ENCODE data around the gene PTK7. TPM values are rescaled to one million over a fixed set of nuclear protein-coding genes. Genes with fewer than 3 reads are reported as not detected.
A peak's percentile ranks its signal among the peaks of the same experiment; 100 is the strongest.

PTK7 gene
- total RNA-seq (100 to 1,000 TPM in 1 of 2 donors, 10 to 100 TPM in 1; 90.8 to 173 TPM), polyA plus RNA-seq (10 to 100 TPM; 37.4 to 77.6 TPM)
- long read RNA-seq, donor 1, full-length matches to known transcripts, result 49 of 127 reads
- long read RNA-seq, donor 1, partial matches to known transcripts, result 78 of 127 reads
- long read RNA-seq, donor 1, other reads (novel, unspliced or antisense), result 0 of 127 reads
- long read RNA-seq, donor 2, full-length matches to known transcripts, result 11 of 38 reads
- long read RNA-seq, donor 2, partial matches to known transcripts, result 27 of 38 reads
- long read RNA-seq, donor 2, other reads (novel, unspliced or antisense), result 0 of 38 reads
- long read RNA-seq, donor 3, full-length matches to known transcripts, result 10 of 67 reads
- long read RNA-seq, donor 3, partial matches to known transcripts, result 57 of 67 reads
- long read RNA-seq, donor 3, other reads (novel, unspliced or antisense), result 0 of 67 reads
- long read RNA-seq, donor 4, transcript PTK7-212 (2 exons, 902 nt), result major isoform, 6 of 76 reads
- long read RNA-seq, donor 4, partial matches to known transcripts, result 65 of 76 reads
- long read RNA-seq, donor 4, other reads (novel, unspliced or antisense), result 0 of 76 reads
- long read RNA-seq, donor 5, full-length matches to known transcripts, result 21 of 69 reads
- long read RNA-seq, donor 5, partial matches to known transcripts, result 48 of 69 reads
- long read RNA-seq, donor 5, other reads (novel, unspliced or antisense), result 0 of 69 reads

DNA sequence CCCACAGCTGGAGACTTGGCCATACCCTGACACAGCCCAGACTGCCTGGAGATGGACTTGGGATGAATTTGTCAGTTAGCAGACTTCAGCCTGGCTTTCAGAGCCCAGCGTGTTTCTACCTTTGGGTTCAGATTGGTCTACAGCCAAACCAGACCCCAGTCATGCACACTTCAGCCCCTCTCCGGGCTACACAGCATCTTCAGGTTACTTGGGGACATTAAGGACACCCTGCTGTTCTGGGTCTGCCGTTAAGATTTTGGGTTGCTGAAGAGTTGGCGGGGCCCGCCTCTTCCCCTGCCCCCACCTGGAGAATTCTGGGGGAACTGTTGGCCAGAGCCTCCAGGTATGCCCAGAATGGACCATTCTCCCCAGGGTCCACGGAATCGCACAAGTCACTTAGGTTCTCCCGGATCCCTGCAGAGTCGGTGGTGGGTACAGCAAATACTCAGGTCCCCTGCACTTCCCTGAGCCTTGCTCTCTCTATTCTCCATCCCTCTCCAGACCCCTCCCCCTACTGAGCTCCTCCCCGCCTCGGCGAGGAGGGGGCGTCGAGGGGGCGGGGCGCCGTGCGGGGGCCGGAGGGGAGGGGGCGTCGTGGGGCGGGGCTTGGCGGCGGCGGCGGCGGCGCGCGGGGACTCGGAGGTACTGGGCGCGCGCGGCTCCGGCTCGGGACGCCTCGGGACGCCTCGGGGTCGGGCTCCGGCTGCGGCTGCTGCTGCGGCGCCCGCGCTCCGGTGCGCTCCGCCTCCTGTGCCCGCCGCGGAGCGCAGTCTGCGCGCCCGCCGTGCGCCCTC, at the start of gene PTK7:
PTK7 (plus strand) TSS at position 645 of the 794 bp plus-strand sequence. CDS start 175 bp downstream, outside the sequence.
- H3K27ac ChIP-seq (ENCODE audit: low read depth in 1 of 2, low read length in 1 of 2), result peak within 1 kb of the TSS in 1 of 2 donors; percentile 78

DNA sequence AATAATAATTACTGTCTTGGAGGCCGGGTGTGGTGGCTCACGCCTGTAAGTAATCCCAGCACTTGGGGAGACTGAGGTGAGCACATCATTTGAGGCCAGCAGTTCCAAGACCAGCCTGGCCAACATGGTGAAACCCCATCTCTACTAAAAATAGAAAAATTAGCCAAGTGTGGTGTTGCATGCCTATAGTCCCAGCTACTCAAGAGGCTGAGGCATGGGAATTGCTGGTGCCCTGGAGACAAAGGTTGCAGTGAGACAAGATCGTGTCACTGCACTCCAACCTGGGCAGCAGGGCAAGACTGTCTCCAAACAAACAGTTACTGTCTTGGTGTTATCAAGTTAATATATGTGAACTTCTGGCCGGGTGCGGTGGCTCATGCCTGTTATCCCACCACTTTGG, 49.7 kb upstream of the PTK7 start:
- H3K27me3 ChIP-seq (ENCODE audit: control insufficient read depth in 3 of 3, insufficient read depth in 3 of 3, low read length in 2 of 3), result no peaks in the 10 kb centered on the region
- WGBS, 2 donors, result 97% methylated on average over 5 of the region's 5 CpGs
- peaks cover 19 to 41% (median 39%) of the 10 kb centered on the region in 4 donors for H3K36me3 ChIP-seq (ENCODE audit: control insufficient read depth in 4 of 4, insufficient read depth in 4 of 4, low read length in 4 of 4)
- TF ChIP-seq, protein P1, sequence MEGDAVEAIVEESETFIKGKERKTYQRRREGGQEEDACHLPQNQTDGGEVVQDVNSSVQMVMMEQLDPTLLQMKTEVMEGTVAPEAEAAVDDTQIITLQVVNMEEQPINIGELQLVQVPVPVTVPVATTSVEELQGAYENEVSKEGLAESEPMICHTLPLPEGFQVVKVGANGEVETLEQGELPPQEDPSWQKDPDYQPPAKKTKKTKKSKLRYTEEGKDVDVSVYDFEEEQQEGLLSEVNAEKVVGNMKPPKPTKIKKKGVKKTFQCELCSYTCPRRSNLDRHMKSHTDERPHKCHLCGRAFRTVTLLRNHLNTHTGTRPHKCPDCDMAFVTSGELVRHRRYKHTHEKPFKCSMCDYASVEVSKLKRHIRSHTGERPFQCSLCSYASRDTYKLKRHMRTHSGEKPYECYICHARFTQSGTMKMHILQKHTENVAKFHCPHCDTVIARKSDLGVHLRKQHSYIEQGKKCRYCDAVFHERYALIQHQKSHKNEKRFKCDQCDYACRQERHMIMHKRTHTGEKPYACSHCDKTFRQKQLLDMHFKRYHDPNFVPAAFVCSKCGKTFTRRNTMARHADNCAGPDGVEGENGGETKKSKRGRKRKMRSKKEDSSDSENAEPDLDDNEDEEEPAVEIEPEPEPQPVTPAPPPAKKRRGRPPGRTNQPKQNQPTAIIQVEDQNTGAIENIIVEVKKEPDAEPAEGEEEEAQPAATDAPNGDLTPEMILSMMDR (IDR thresholded peaks at IDR 0.05; ENCODE audit: control extremely low read depth, extremely low read depth), result no peak
- peaks cover 0 to 4% (median 0%) of the 10 kb centered on the region in 5 donors for H3K4me1 ChIP-seq (ENCODE audit: control insufficient read depth in 5 of 5, insufficient read depth in 5 of 5, low read length in 5 of 5)
- no peak overlapping the region for H3K4me3 ChIP-seq
- H3K9ac ChIP-seq (ENCODE audit: insufficient read depth in 1 of 2, low read length in 2 of 2), result no peak overlapping the region
- no peak overlapping the region for H3K27ac ChIP-seq (ENCODE audit: low read depth in 1 of 2, low read length in 1 of 2)
- ATAC-seq (ENCODE audit: insufficient read depth, low FRiP score) (no peak), DNase-seq (no peak)
- H3K9me3 ChIP-seq (ENCODE audit: control insufficient read depth in 4 of 4, insufficient read depth in 3 of 4, low read length in 3 of 4), result no peaks in the 10 kb centered on the region

More for the DNA sequence above, at the start of gene PTK7:
- 4 to 7% methylated on average over 25 to 60 of the region's 60 CpGs for WGBS, 2 donors
- Histone ChIP-seq H3K4me3 (peak within 1 kb of the TSS; percentile 83), H3K4me1 (ENCODE audit: control insufficient read depth in 5 of 5, insufficient read depth in 5 of 5, low read length in 5 of 5) (peaks cover 4 to 43% (median 21%) of the 10 kb centered on the region in 5 donors), H3K9ac (ENCODE audit: insufficient read depth in 1 of 2, low read length in 2 of 2) (peak within 1 kb of the TSS; percentile 50 to 77), H3K27me3 (ENCODE audit: control insufficient read depth in 3 of 3, insufficient read depth in 3 of 3, low read length in 2 of 3) (no peaks in the 10 kb centered on the region), H3K9me3 (ENCODE audit: control insufficient read depth in 4 of 4, insufficient read depth in 3 of 4, low read length in 3 of 4) (no peaks in the 10 kb centered on the region), H3K36me3 (ENCODE audit: control insufficient read depth in 4 of 4, insufficient read depth in 4 of 4, low read length in 4 of 4) (peaks cover 3 to 12% (median 11%) of the 10 kb centered on the region in 4 donors)
- DNase-seq (peak; percentile 95 to 96 (median 95)), ATAC-seq (ENCODE audit: insufficient read depth, low FRiP score) (peak; percentile 69)
- TF ChIP-seq, protein P1 (IDR thresholded peaks at IDR 0.05; ENCODE audit: control extremely low read depth, extremely low read depth), result no peak

DNA sequence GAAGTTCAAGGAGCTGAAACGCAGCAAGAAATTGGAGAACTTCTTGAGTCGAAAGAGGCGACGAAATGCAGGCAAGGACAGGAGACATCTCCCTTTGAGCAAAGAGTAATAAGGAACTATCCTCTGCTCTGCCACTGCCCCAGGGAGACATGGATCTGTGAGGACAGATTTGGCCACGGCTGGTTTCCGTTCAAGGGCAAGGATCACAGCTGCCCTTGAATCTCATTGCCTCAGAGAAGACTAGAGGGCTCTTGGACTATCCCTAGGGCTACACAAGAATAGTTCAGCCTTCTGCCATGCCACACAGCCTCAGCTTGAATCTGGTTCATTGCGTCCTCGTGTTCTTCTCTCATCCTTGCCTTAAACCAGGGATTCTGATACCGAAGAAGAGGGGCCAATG, 47.0 kb upstream of the PTK7 start:
- Histone ChIP-seq H3K27me3 (ENCODE audit: control insufficient read depth in 3 of 3, insufficient read depth in 3 of 3, low read length in 2 of 3) (no peaks in the 10 kb centered on the region), H3K9me3 (ENCODE audit: control insufficient read depth in 4 of 4, insufficient read depth in 3 of 4, low read length in 3 of 4) (no peaks in the 10 kb centered on the region), H3K36me3 (ENCODE audit: control insufficient read depth in 4 of 4, insufficient read depth in 4 of 4, low read length in 4 of 4) (peaks cover 20 to 46% (median 44%) of the 10 kb centered on the region in 4 donors), H3K4me1 (ENCODE audit: control insufficient read depth in 5 of 5, insufficient read depth in 5 of 5, low read length in 5 of 5) (no peaks in the 10 kb centered on the region), H3K9ac (ENCODE audit: insufficient read depth in 1 of 2, low read length in 2 of 2) (no peak overlapping the region), H3K27ac (ENCODE audit: low read depth in 1 of 2, low read length in 1 of 2) (no peak overlapping the region), H3K4me3 (no peak overlapping the region)
- 92 to 97% methylated on average over 9 of the region's 9 CpGs for WGBS, 2 donors
- ATAC-seq (ENCODE audit: insufficient read depth, low FRiP score), result no peak
- TF ChIP-seq, protein P1 (IDR thresholded peaks at IDR 0.05; ENCODE audit: control extremely low read depth, extremely low read depth), result no peak
- no peak for DNase-seq

Measured in lung (tissue), 16 donors.